A549 (cell line): ENCODE data around the gene TCTN3. TPM values are rescaled to one million over a fixed set of nuclear protein-coding genes. Genes with fewer than 3 reads are reported as not detected.
"Not testable (repeated sequence)": the region's sequence is repeated elsewhere in the genome, so short reads cannot be mapped to it uniquely, and the experiment has no call there.

Source experiments
- ATAC-seq, 2 experiments: fragments of 200-7000 bp in 1 of 2; fragments of >200 bp in 1 of 2; cut with Nextera tagmentation in 1 of 2; cut with Tn5 transposase in 1 of 2; 3 replicates each; pipeline versions ENCODE4 v1.8.0 to v1.9.1; 2018 to 2020; ENCODE audit warnings: mild to moderate bottlenecking in 1 of 2, moderate library complexity in 1 of 2
- CTCF ChIA-PET: fragments of 300-600 bp; sonication (Branson Sonifier 250); formaldehyde crosslinking; extraction: SDS; loops from one replicate; lab custom pipeline; 2021; ENCODE audit warnings: antibody characterized with exemption, inconsistent platforms; lab: Yijun Ruan, JAX
- POLR2A ChIA-PET: fragments of 350-600 bp; formaldehyde crosslinking; extraction: SDS; loops from one replicate; lab custom pipeline; 2021; ENCODE audit warnings: antibody characterized with exemption, inconsistent platforms; lab: Yijun Ruan, JAX
- DNase-seq, 2 experiments: peaks; one replicate each; pipeline versions ENCODE4 v3.0.0 to v3.0.0-alpha.2; 2011 to 2016; ENCODE audit warnings: low read depth in 1 of 2, low spot score in 1 of 2
- FAIRE-seq: peaks from 2 replicates; lab custom pipeline; 2011; peaks lifted over from hg19 to GRCh38; lab: Jason Lieb, UNC
- H3K27ac ChIP-seq, 2 experiments: fragments of >200 bp; sonication (Bioruptor Twin); formaldehyde crosslinking; 3 replicates each; pipeline ENCODE4 v1.5.1; 2016 to 2017
- H3K4me1 ChIP-seq: fragments of >200 bp; sonication (Bioruptor Twin); formaldehyde crosslinking; 3 replicates; pipeline ENCODE4 v1.6.1; 2016
- H3K4me2 ChIP-seq: fragments of >200 bp; sonication (Bioruptor Twin); formaldehyde crosslinking; 3 replicates; pipeline ENCODE4 v1.6.1; 2016
- H3K4me3 ChIP-seq: fragments of >200 bp; sonication (Bioruptor Twin); formaldehyde crosslinking; 3 replicates; pipeline ENCODE4 v1.5.1; 2016
- H3K9me3 ChIP-seq: fragments of >200 bp; sonication (Bioruptor Twin); formaldehyde crosslinking; 3 replicates; pipeline ENCODE4 v1.6.1; 2016
- CBX8 ChIP-seq: fragments of 200-600 bp; sonication (generic); IDR thresholded peaks from 2 replicates; pipeline ENCODE4 v1.6.1; 2016
- CEBPB ChIP-seq, 2 experiments: fragments of >200 bp in 1 of 2; sonication (Bioruptor Twin) in 1 of 2; formaldehyde crosslinking in 1 of 2; IDR thresholded peaks; 2 replicates each; pipeline ENCODE4 v1.6.1; 2012 to 2016
- CHD2 ChIP-seq: fragments of 150-350 bp; IDR thresholded peaks from 2 replicates; pipeline ENCODE4 v1.6.1; 2014; ENCODE audit warnings: low read length; ENCODE audit not compliant: partially characterized antibody
- CHD4 ChIP-seq: fragments of 200-600 bp; sonication (generic); IDR thresholded peaks from 2 replicates; pipeline ENCODE4 v1.6.1; 2016; ENCODE audit warnings: antibody characterized with exemption, mild to moderate bottlenecking, borderline replicate concordance
- CTCF ChIP-seq: fragments of >200 bp; sonication (Bioruptor Twin); formaldehyde crosslinking; IDR thresholded peaks from 3 replicates; pipeline ENCODE4 v1.5.1; 2016
- EHF ChIP-seq: fragments of 250-450 bp; sonication (Bioruptor Pico); IDR thresholded peaks from 2 replicates; pipeline ENCODE4 v1.5.0; 2020; ENCODE audit warnings: mild to moderate bottlenecking
- EHMT2 ChIP-seq: fragments of 200-600 bp; sonication (generic); IDR thresholded peaks from 2 replicates; pipeline ENCODE4 v1.6.1; 2016; ENCODE audit warnings: antibody characterized with exemption, low read depth, mild to moderate bottlenecking, moderate library complexity
- FOSB ChIP-seq: fragments of 250-450 bp; sonication (Bioruptor Pico); IDR thresholded peaks from 2 replicates; pipeline ENCODE4 v1.5.0; 2020; ENCODE audit warnings: mild to moderate bottlenecking, moderate library complexity
- FOSL2 ChIP-seq, 2 experiments: fragments of 450-650 bp in 1 of 2; fragments of >200 bp in 1 of 2; sonication (Bioruptor Twin) in 1 of 2; formaldehyde crosslinking; IDR thresholded peaks; 2 replicates each; pipeline versions ENCODE4 v1.5.0 to v1.6.1; 2016 to 2020; ENCODE audit warnings: mild to moderate bottlenecking in 1 of 2, moderate library complexity in 1 of 2
- GATA3 ChIP-seq: IDR thresholded peaks from 2 replicates; pipeline ENCODE4 v1.6.1; 2012; ENCODE audit warnings: borderline replicate concordance
- HOXB5 ChIP-seq: fragments of 250-450 bp; sonication (Bioruptor Pico); IDR thresholded peaks from 2 replicates; pipeline ENCODE4 v1.5.0; 2020; ENCODE audit warnings: mild to moderate bottlenecking, moderate library complexity
- JUNB ChIP-seq: fragments of >200 bp; sonication (Bioruptor Twin); formaldehyde crosslinking; IDR thresholded peaks from 2 replicates; pipeline ENCODE4 v1.6.1; 2016
- KDM1A ChIP-seq: fragments of 200-600 bp; sonication (generic); IDR thresholded peaks from 2 replicates; pipeline ENCODE4 v1.6.1; 2016; ENCODE audit warnings: low read depth, mild to moderate bottlenecking
- KDM5A ChIP-seq: fragments of 200-600 bp; sonication (generic); IDR thresholded peaks from 2 replicates; pipeline ENCODE4 v1.6.1; 2016; ENCODE audit warnings: antibody characterized with exemption, mild to moderate bottlenecking
- MAFK ChIP-seq: fragments of 450-650 bp; IDR thresholded peaks from 2 replicates; pipeline ENCODE4 v1.6.1; 2014; ENCODE audit not compliant: partially characterized antibody
- MAZ ChIP-seq: fragments of 150-350 bp; IDR thresholded peaks from 2 replicates; pipeline ENCODE4 v1.6.1; 2014; ENCODE audit warnings: antibody characterized with exemption, low read depth, low read length, borderline replicate concordance
- RARB ChIP-seq: fragments of 250-450 bp; sonication (Bioruptor Pico); IDR thresholded peaks from 2 replicates; pipeline ENCODE4 v1.8.0; 2021; ENCODE audit warnings: mild to moderate bottlenecking, moderate library complexity
- RCOR1 ChIP-seq: fragments of 150-350 bp; IDR thresholded peaks from 2 replicates; pipeline ENCODE4 v1.6.1; 2014; ENCODE audit warnings: antibody characterized with exemption, low read length, low read depth
- TP53 ChIP-seq: fragments of 250-450 bp; sonication (Bioruptor Pico); IDR thresholded peaks from 2 replicates; pipeline ENCODE4 v1.5.0; 2021; ENCODE audit warnings: mild to moderate bottlenecking, moderate library complexity
- ZNF302 ChIP-seq: fragments of 250-450 bp; sonication (Bioruptor Pico); IDR thresholded peaks from 2 replicates; pipeline ENCODE4 v1.9.0; 2021; ENCODE audit warnings: inconsistent platforms, mild to moderate bottlenecking, moderate library complexity
- WGBS: methylation state at CpG from one replicate; pipeline ENCODE4 v1.1.6; 2017; ENCODE audit errors: missing lambda C conversion rate; 5-methylcytosine and 5-hydroxymethylcytosine counted together
- polyA plus RNA-seq, 4 experiments: library from polyadenylated mRNA; depleted of rRNA in 3 of 4; stranded (reverse); fragments of >200 nt; fragmentation: RNase III in 1 of 4; extraction: RNeasy Plus Mini Kit Qiagen cat#74134 plus additional on column Dnase treatment in 1 of 4; gene quantifications; 2 replicates in 3 of 4; 3 replicates in 1 of 4; pipeline ENCODE4 v1.2.3, GENCODE V29; 2011 to 2017
- TF ChIP-seq, protein P1 (sequence below): fragments of 450-650 bp; IDR thresholded peaks from 2 replicates; pipeline ENCODE4 v1.6.1; 2014; ENCODE audit warnings: antibody characterized with exemption

Gene TCTN3
- polyA plus RNA-seq, 2 of the 4 experiments (the other 2 are of a cell fraction) = 36.5 to 55.5 TPM

GRCh38 chr10:95675403-95676116 lies 18.2 kb downstream of the TCTN3 start (continued):
- TF ChIP-seq EHMT2 (no peak), CTCF (no peak)
- TF ChIP-seq, all 56 proteins: peak for 0

- Histone ChIP-seq H3K27ac (no peak overlapping the region), H3K9me3 (no peaks in the 10 kb centered on the region), H3K4me2 (no peak overlapping the region), H3K4me1 (no peaks in the 10 kb centered on the region), H3K4me3 (no peak overlapping the region)
- FAIRE-seq = no peak
- TF ChIP-seq RCOR1 (no peak), MAZ (no peak), KDM1A (no peak), FOSB (CRISPR knock-in tag) (no peak), GATA3 (no peak), HOXB5 (CRISPR knock-in tag) (no peak), CHD4 (no peak), CEBPB (IDR thresholded peaks at IDR 0.05) (no peak), JUNB (no peak), MAFK (no peak), EHF (no peak), ZNF302 (CRISPR knock-in tag) (no peak), RARB (CRISPR knock-in tag) (no peak), TP53 (CRISPR knock-in tag) (no peak), CHD2 (no peak), KDM5A (no peak)
- TF ChIP-seq, protein P1, sequence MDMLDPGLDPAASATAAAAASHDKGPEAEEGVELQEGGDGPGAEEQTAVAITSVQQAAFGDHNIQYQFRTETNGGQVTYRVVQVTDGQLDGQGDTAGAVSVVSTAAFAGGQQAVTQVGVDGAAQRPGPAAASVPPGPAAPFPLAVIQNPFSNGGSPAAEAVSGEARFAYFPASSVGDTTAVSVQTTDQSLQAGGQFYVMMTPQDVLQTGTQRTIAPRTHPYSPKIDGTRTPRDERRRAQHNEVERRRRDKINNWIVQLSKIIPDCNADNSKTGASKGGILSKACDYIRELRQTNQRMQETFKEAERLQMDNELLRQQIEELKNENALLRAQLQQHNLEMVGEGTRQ = no peak
- DNase-seq = no peak
- ATAC-seq = no peak
- POLR2A ChIA-PET = no interaction called here
- CTCF ChIA-PET = interaction anchor here (2.2 kb wide), 1 partner anchor 20 kb away, joined by 5 read pairs; the partner anchor contains the start of gene TCTN3
- 87% methylated on average over 1 of the region's 1 CpG for WGBS
These were observed 19.1 kb downstream of the TCTN3 start for GRCh38 chr10:95674643-95675042.

DNA sequence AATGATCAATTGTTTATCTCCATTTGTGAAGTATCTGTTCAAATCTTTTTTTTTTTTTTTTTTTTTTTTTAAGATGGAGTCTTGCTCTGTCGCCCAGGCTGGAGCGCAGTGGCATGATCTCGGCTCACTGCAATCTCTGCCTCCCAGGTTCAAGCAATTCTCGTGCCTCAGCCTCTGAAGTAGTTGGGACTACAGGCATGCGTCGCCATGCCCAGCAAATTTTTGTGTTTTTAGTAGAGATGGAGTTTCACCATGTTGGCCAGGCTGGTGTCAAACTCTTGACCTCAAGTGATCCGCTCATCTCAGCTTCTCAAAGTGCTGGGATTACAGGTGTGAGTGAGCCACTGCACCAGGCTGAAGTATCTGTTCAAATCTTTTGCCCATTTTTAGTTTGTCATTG lies 21.1 kb downstream of the TCTN3 start:
- ATAC-seq, POLR2A ChIA-PET, H3K27ac ChIP-seq, H3K4me1 ChIP-seq, DNase-seq, FAIRE-seq, H3K4me2 ChIP-seq, H3K4me3 ChIP-seq, H3K9me3 ChIP-seq: not testable (repeated sequence)
- CTCF ChIA-PET = interaction anchor here (0.7 kb wide), 1 partner anchor 351 kb away, joined by 3 read pairs; no protein-coding TSS in a partner anchor
- over 99% methylated on average over 7 of the region's 7 CpGs for WGBS

GRCh38 chr10:95664543-95664942 lies 29.2 kb downstream of the TCTN3 start:
- no peak overlapping the region for H3K27ac ChIP-seq
- peaks cover 10% of the 10 kb centered on the region; the same call in 1 of the 3 replicates for H3K4me1 ChIP-seq
- no peak for DNase-seq
- POLR2A ChIA-PET = no interaction called here
- H3K4me3 ChIP-seq = no peak overlapping the region
- no peaks in the 10 kb centered on the region for H3K9me3 ChIP-seq
- no peak for FAIRE-seq
- TF ChIP-seq FOSL2 (IDR thresholded peaks at IDR 0.05) = no peak
- TF ChIP-seq FOSL2 (CRISPR knock-in tag; IDR thresholded peaks at IDR 0.05) = no peak
- no peak for TF ChIP-seq CBX8
- CTCF ChIA-PET = interaction anchor here (0.9 kb wide), 1 partner anchor 29 kb away, joined by 3 read pairs; the partner anchor contains the start of gene TCTN3
- no peak for ATAC-seq
- H3K4me2 ChIP-seq = no peak overlapping the region
